Measurements from ENCODE around the gene CACNA1D.

GRCh38 chr3:53731934-53732624, 237.7 kb downstream of the CACNA1D start:
- TF ChIP-seq PRPF4 (IDR thresholded peaks at IDR 0.05; ENCODE audit: insufficient read depth, low read depth, low read length, poor library complexity, severe bottlenecking) (no peak), FOXM1 (IDR thresholded peaks at IDR 0.05; ENCODE audit: low read depth) (no peak), FOXM1 (CRISPR knock-in tag; IDR thresholded peaks at IDR 0.05; ENCODE audit: low read depth) (no peak), GATAD2A (IDR thresholded peaks at IDR 0.05) (no peak), SMC3 (conservative IDR thresholded peaks at IDR 0.05; ENCODE audit: insufficient read depth, low read depth, low read length) (no peak), USF2 (CRISPR knock-in tag; IDR thresholded peaks at IDR 0.05) (no peak), PATZ1 (CRISPR knock-in tag; IDR thresholded peaks at IDR 0.05; ENCODE audit: borderline replicate concordance) (no peak), NR2F6 (CRISPR knock-in tag; IDR thresholded peaks at IDR 0.05) (no peak), ZBTB9 (CRISPR knock-in tag; IDR thresholded peaks at IDR 0.05) (no peak), ZBTB1 (CRISPR knock-in tag; IDR thresholded peaks at IDR 0.05; ENCODE audit: borderline replicate concordance, low read depth) (no peak), CC2D1A (IDR thresholded peaks at IDR 0.05) (no peak), FOXA1 (IDR thresholded peaks at IDR 0.05; ENCODE audit: borderline replicate concordance) (no peak), MCM3 (IDR thresholded peaks at IDR 0.05) (no peak), REST (IDR thresholded peaks at IDR 0.05; ENCODE audit: borderline replicate concordance) (no peak), REST (CRISPR knock-in tag; IDR thresholded peaks at IDR 0.05; ENCODE audit: low read depth) (no peak)

All from K562 (cell line).